ENCODE data around the gene LRRC28.
A peak's percentile ranks its signal among the peaks of the same experiment; 100 is the strongest.
"Not testable (repeated sequence)": the region's sequence is repeated elsewhere in the genome, so short reads cannot be mapped to it uniquely, and the experiment has no call there.

LRRC28 gene

GRCh38 chr15:99250857-99251841, at the start of gene LRRC28:
Gene LRRC28, plus strand, starts transcription at chr15:99251481. Its CDS starts 4,477 bp downstream, at chr15:99255958.
- FAIRE-seq: peak; percentile 74

GRCh38 chr15:99202176-99202552, 49.1 kb upstream of the LRRC28 start:
- no peak for FAIRE-seq

- FAIRE-seq: no peak
Measured at GRCh38 chr15:99207672-99208071, 43.6 kb upstream of the LRRC28 start.

- no peak for FAIRE-seq
Measured at GRCh38 chr15:99209326-99209725, 42.0 kb upstream of the LRRC28 start.

- no peak for FAIRE-seq
Measured at GRCh38 chr15:99210334-99210733, 40.9 kb upstream of the LRRC28 start.

GRCh38 chr15:99211926-99212325, 39.4 kb upstream of the LRRC28 start:
- no peak for FAIRE-seq

GRCh38 chr15:99212406-99212805, 38.9 kb upstream of the LRRC28 start:
- no peak for FAIRE-seq

- FAIRE-seq: peak; percentile 81
Measured at GRCh38 chr15:99213187-99213811, 38.0 kb upstream of the LRRC28 start.

GRCh38 chr15:99224372-99225214, 26.7 kb upstream of the LRRC28 start:
- FAIRE-seq: no peak

- FAIRE-seq: no peak
Measured at GRCh38 chr15:99226802-99227201, 24.5 kb upstream of the LRRC28 start.

- FAIRE-seq: no peak
Measured at GRCh38 chr15:99228120-99228770, 23.0 kb upstream of the LRRC28 start.

- no peak for FAIRE-seq
Measured at GRCh38 chr15:99230867-99231266, 20.4 kb upstream of the LRRC28 start.

- no peak for FAIRE-seq
Measured at GRCh38 chr15:99232740-99233139, 18.5 kb upstream of the LRRC28 start.

GRCh38 chr15:99234160-99234559, 17.1 kb upstream of the LRRC28 start:
- FAIRE-seq: not testable (repeated sequence)

- FAIRE-seq: no peak
Measured at GRCh38 chr15:99238849-99239248, 12.4 kb upstream of the LRRC28 start.

GRCh38 chr15:99239545-99240198, 11.6 kb upstream of the LRRC28 start:
- no peak for FAIRE-seq

- FAIRE-seq: no peak
Measured at GRCh38 chr15:99241752-99242151, 9.5 kb upstream of the LRRC28 start.

GRCh38 chr15:99244306-99244705, 7.0 kb upstream of the LRRC28 start:
- peak; percentile 77 for FAIRE-seq

- FAIRE-seq: no peak
Measured at GRCh38 chr15:99247062-99247461, 4.2 kb upstream of the LRRC28 start.

GRCh38 chr15:99248000-99248715, 3.1 kb upstream of the LRRC28 start:
- FAIRE-seq: no peak

- peak; percentile 94 for FAIRE-seq
Measured at GRCh38 chr15:99249270-99249841, 1.9 kb upstream of the LRRC28 start, which contains the start of gene TTC23. Gene TTC23, minus strand, starts transcription at chr15:99249581. Its CDS starts 20,869 bp downstream, at chr15:99228712.

Data from endometrium (tissue), 2 donors.